GM13976 (cell line): ENCODE measurements around the gene TMEM132E.

Source experiments
- DNase-seq: peaks from one replicate; pipeline ENCODE4 v3.0.0; 2012; ENCODE audit warnings: low spot score
- CTCF ChIP-seq: IDR thresholded peaks from 2 replicates; pipeline ENCODE4 v1.5.1; 2012; ENCODE audit warnings: borderline replicate concordance, mild to moderate bottlenecking; ENCODE audit not compliant: insufficient read depth; ENCODE audit errors: extremely low read depth, missing control alignments, control extremely low read depth
- in situ Hi-C: fragments of 300-500 bp; cut with MboI; formaldehyde crosslinking; loops from one replicate; pipeline ENCODE4 v1.12.0; 2022; ENCODE audit warnings: low sequenced_read_pairs, mixed read lengths, inconsistent platforms; ENCODE audit not compliant: unreplicated experiment

Gene TMEM132E

GRCh38 chr17:34578016-34578415 is 1.4 kb upstream of the TMEM132E start:
- in situ Hi-C loops: no loop called here
- no peak for DNase-seq
- no peak for TF ChIP-seq CTCF

DNA sequence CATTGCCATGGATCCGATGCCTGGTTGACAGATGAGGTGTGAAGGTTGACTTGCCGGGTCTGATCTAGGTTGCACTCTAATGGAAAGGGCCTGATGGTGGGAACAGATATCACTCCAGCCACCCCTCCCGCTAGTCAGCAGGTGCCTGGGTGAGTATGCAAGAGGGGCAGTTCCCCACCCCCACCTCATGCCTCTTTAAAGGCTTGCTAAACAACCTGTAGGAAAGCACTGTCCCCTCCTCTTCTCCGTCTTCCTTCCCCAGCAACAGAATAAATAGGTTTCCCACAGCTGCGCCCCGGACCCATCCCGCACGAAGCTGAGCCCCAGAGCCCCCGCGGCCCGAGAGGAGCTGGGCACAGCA is 746 bp upstream of the TMEM132E start:
- in situ Hi-C loops: no loop called here
- no peak for DNase-seq
- TF ChIP-seq CTCF: no peak

GRCh38 chr17:34579979-34580684 is 750 bp downstream of the TMEM132E start:
- no peak for TF ChIP-seq CTCF
- in situ Hi-C loops: no loop called here
- peak; percentile 58 for DNase-seq

DNA sequence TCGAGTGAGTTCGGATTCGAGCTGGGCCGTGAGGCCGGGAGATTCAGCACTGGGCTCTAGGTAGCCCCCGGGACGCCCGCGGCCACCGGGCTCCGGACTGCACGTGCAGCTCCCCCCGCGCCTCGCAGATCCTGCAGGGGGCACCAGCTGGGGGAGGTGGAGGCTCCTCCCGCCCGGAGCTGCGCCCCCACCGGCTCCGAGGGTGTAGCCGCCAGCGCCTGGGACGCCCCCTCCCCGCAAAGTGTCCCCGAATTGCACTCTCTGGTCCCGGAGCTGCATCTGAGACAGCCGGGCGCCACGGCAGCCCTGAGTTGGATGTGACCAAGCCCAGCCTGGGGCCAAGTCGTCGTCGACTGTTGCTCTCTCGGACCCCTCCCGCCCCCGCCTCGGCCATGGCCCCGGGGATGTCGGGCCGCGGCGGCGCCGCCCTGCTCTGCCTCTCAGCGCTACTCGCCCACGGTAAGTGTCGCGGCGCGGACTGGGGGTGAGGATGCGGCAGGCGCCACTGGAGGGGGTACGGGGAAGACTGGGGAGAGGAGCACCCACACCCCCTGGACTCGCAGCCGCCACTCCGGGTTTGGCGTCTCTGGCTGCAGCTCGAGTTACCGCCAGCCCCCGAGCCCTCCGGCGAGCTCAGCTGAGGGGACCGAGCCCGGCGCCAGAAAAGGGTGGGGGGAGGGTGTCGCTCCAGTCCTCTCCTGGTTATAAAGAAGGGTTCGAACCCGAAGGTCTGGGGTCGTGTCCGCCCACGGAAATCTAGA is 1.5 kb downstream of the TMEM132E start:
- DNase-seq: peak; percentile 42
- TF ChIP-seq CTCF: no peak
- in situ Hi-C loops: no loop called here

GRCh38 chr17:34581446-34582184 is 2.2 kb downstream of the TMEM132E start:
- no peak for TF ChIP-seq CTCF
- in situ Hi-C loops: no loop called here
- no peak for DNase-seq

- TF ChIP-seq CTCF: no peak
- DNase-seq: no peak
- in situ Hi-C loops: no loop called here
These were observed 3.0 kb downstream of the TMEM132E start for GRCh38 chr17:34582185-34582900.
